GM12891 (cell line): ENCODE data around the gene FHIT.
"Not testable (repeated sequence)": the region's sequence is repeated elsewhere in the genome, so short reads cannot be mapped to it uniquely, and the experiment has no call there.

ENCODE experiments used
- DNase-seq: peaks from one replicate; pipeline ENCODE4 v3.0.0; 2011; ENCODE audit warnings: low spot score; ENCODE audit not compliant: insufficient read length
- FAIRE-seq: peaks from 2 replicates; lab custom pipeline; 2011; peaks lifted over from hg19 to GRCh38; lab: Jason Lieb, UNC
- PAX5 ChIP-seq: IDR thresholded peaks from 2 replicates; pipeline ENCODE4 v1.6.1; 2011; ENCODE audit warnings: low read length, moderate library complexity, mild to moderate bottlenecking; ENCODE audit not compliant: insufficient read depth, severe bottlenecking
- POLR2A ChIP-seq: IDR thresholded peaks from 2 replicates; pipeline ENCODE4 v1.6.1; 2011; ENCODE audit warnings: low read depth, low read length, control low read depth
- POLR2AphosphoS5 ChIP-seq: IDR thresholded peaks from 2 replicates; pipeline ENCODE4 v1.6.1; 2011; ENCODE audit warnings: low read depth, low read length, control low read depth
- POU2F2 ChIP-seq: IDR thresholded peaks from 2 replicates; pipeline ENCODE4 v1.6.1; 2011; ENCODE audit warnings: low read depth, mild to moderate bottlenecking, control low read depth, low read length, moderate library complexity
- SPI1 ChIP-seq: IDR thresholded peaks from 2 replicates; pipeline ENCODE4 v1.6.1; 2011; ENCODE audit warnings: low read depth, low read length, control low read depth
- TAF1 ChIP-seq: IDR thresholded peaks from 2 replicates; pipeline ENCODE4 v1.6.1; 2011; ENCODE audit warnings: low read depth, low read length, control low read depth

Gene FHIT

DNA sequence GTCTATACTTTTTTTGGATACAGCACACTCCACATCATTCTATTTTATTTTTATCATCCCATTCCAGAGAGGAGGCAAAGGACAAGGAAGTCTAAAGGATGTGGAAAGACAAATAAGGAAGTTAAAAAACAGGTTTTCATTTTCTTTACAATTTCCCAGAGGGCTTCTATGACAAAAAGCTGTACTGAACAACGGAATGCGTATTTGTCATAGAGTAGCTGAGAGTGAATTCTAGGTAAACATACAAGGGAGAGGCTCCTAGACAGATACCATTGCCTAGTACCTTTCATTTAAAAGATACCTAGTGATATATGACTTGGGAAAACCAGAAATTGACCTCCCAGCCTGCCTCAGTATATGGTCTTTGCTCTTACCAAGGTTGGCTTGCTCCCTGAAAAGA, 341.7 kb downstream of the FHIT start:
- DNase-seq = no peak
- TF ChIP-seq POLR2A = no peak
- no peak for TF ChIP-seq PAX5
- TF ChIP-seq POLR2AphosphoS5 = no peak
- no peak for TF ChIP-seq TAF1
- no peak for TF ChIP-seq SPI1
- TF ChIP-seq POU2F2 = no peak
- FAIRE-seq = no peak

DNA sequence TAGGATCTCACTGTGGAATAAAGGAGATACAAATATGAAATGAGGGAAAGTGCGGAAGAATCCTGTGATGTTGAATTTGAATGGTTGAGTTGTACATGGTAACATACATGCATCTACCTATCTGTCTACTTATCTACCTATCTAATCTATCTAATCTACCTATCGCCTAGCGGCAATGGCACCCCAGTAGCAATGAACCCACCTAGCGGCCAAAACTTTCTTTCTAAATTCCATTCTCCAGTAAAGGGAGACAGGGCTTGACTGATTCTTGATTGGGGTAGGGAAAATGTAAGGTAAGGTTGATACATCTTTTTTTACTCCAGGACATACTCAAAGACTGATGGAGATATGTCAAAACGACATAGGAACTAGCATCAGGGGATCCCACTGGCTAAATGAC, 345.0 kb downstream of the FHIT start:
- FAIRE-seq = peak; percentile 60
- no peak for DNase-seq
- TF ChIP-seq POU2F2 (no peak), POLR2AphosphoS5 (no peak), PAX5 (no peak), POLR2A (no peak), SPI1 (no peak), TAF1 (no peak)

DNA sequence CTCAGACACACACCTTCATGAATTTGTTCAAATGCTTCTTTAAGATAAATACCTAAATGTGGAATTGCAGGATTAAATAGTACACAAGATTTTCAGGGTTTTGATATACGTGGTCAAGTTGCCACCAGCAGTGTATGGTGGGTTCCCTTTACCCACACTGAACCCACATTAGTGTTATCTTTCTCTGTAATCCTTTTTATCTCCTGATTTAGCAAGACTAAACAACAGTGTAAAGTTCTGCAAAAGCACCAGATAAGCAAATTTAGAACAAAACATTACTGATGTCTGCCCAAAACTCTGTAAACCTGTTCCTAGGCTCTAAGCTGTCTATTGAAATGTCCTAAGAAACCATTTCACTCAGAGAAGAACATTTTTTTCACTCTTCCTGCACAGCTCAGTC, 352.9 kb downstream of the FHIT start:
- no peak for FAIRE-seq
- DNase-seq = no peak
- TF ChIP-seq POU2F2 = no peak
- no peak for TF ChIP-seq POLR2AphosphoS5
- TF ChIP-seq TAF1 = no peak
- TF ChIP-seq SPI1 = no peak
- no peak for TF ChIP-seq PAX5
- TF ChIP-seq POLR2A = no peak

- DNase-seq (no peak), FAIRE-seq (no peak)
- TF ChIP-seq SPI1 (no peak), POU2F2 (no peak), PAX5 (no peak), TAF1 (no peak), POLR2A (no peak), POLR2AphosphoS5 (no peak)
These were observed 357.3 kb downstream of the FHIT start for GRCh38 chr3:60893946-60894345.

- no peak for DNase-seq
- FAIRE-seq = no peak
- TF ChIP-seq POLR2AphosphoS5 (no peak), POLR2A (no peak), POU2F2 (no peak), TAF1 (no peak), PAX5 (no peak), SPI1 (no peak)
These were observed 361.0 kb downstream of the FHIT start for GRCh38 chr3:60890226-60890625.

- not testable (repeated sequence) for FAIRE-seq, DNase-seq
These were observed 362.3 kb downstream of the FHIT start for GRCh38 chr3:60888952-60889351.

DNA sequence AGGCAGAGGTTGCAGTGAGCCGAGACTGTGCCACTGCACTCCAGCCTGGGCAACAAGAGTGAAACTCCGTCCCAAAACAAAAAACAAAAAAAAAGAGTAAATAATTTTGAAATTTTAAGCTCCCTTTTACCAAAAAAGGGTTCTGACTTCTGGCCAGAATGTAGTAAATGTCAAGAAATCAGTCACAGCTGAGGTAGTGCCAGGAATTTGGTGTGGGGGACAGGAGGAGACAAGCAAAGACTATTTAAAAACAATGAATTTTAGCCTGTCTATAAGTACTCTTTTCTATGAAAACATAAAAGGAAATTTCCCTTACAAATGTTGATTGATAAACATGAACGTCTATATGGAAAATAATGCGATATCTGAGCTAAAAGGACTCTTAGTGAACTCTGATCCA, 363.7 kb downstream of the FHIT start:
- no peak for FAIRE-seq
- TF ChIP-seq TAF1 (no peak), PAX5 (no peak), SPI1 (no peak), POU2F2 (no peak), POLR2AphosphoS5 (no peak), POLR2A (no peak)

DNA sequence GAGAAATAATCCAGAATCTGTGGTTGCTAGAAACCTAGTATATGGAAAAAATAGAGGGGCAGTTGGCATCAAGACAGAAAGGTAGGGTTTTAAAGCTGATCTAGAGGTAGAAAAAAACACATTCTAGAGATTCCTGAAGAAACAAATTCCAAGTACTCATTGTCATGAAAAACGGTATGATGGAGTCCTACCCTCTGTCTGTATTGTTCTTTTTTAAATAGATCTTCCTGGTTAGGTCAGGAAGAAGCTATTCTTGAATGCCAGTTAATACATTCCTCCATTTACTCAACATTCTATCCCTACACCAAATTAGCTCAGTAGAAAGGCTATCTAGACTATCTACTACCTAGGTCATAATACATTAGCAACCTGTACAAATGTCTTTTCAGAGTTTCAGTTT, 364.7 kb downstream of the FHIT start:
- no peak for FAIRE-seq
- DNase-seq = no peak
- TF ChIP-seq PAX5 (no peak), TAF1 (no peak), POLR2A (no peak), SPI1 (no peak), POLR2AphosphoS5 (no peak), POU2F2 (no peak)

More for the DNA sequence above, 363.7 kb downstream of the FHIT start:
- no peak for DNase-seq

DNA sequence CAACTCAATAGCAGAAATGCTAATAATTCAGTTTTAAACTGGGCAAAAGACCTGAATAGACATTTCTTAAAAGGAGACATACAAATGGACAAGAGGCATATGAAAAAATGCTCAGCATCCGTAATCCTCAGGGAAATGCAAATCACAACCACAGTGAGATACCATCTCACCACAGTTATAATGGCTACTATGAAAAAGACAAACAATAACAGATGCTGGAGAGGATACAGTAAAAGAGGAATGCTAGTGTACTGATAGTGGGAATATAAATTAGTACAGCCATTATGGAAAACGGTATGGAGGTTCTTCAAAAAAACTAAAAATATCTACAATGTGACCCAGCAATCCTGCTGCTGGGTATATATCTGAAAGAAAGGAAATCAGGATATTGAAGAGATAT, 367.2 kb downstream of the FHIT start:
- TF ChIP-seq POU2F2 = no peak
- no peak for TF ChIP-seq TAF1
- no peak for TF ChIP-seq POLR2A
- no peak for TF ChIP-seq SPI1
- TF ChIP-seq POLR2AphosphoS5 = no peak
- no peak for TF ChIP-seq PAX5
- FAIRE-seq = no peak
- no peak for DNase-seq

DNA sequence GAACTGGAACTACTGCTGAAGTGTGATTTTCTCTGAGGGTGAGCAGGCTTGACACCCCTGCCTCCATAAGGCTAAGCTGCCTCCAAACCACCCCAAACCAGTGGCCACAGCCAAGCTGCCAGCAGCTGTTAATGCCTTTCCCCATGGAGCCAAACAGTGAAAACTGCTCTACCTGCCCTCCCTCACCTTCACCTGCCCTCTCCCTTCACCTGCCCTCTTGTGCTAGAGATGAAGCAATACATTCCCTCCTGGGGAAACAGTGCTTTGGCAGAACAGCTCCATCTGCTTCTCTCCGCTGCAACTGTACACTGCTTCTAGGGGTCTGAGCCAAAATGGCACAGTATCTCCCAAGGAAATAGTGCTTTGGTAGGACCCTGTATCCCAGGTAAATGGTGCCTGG, 374.1 kb downstream of the FHIT start:
- no peak for FAIRE-seq
- no peak for DNase-seq
- TF ChIP-seq TAF1 (no peak), POLR2AphosphoS5 (no peak), SPI1 (no peak), POU2F2 (no peak), PAX5 (no peak), POLR2A (no peak)
